OCI-LY7 (cell line): ENCODE results near the gene SMOC2.

Source experiments
- CTCF ChIP-seq: fragments of 200-600 bp; sonication (generic); conservative IDR thresholded peaks from 2 replicates; pipeline ENCODE4 v1.5.1; 2014; ENCODE audit warnings: mild to moderate bottlenecking, antibody characterized with exemption, low read length, moderate library complexity, mixed read lengths
- EZH2phosphoT487 ChIP-seq: fragments of 200-600 bp; sonication (generic); IDR thresholded peaks from 2 replicates; pipeline ENCODE4 v1.6.1; 2018; ENCODE audit warnings: low read depth, borderline replicate concordance, mild to moderate bottlenecking, mixed run types, antibody characterized with exemption, low read length, moderate library complexity, mixed read lengths

GRCh38 chr6:168397012-168397411 is 44.0 kb upstream of the SMOC2 start:
- TF ChIP-seq CTCF (no peak), EZH2phosphoT487 (no peak)
